A673 (cell line): Measurements from ENCODE around the gene LNPEP. TPM values are rescaled to one million over a fixed set of nuclear protein-coding genes. Genes with fewer than 3 reads are reported as not detected.
A peak's percentile ranks its signal among the peaks of the same experiment; 100 is the strongest.

Experiments
- BruUV-seq: library from RNA; stranded (reverse); fragments of 400-500 nt; replicated peaks from 2 replicates; lab custom pipeline; 2021; lab: Mats Ljungman, UMichigan
- CTCF ChIA-PET: fragments of 300-600 bp; sonication (Branson Sonifier 250); formaldehyde crosslinking; loops from one replicate; lab custom pipeline; 2022; ENCODE audit warnings: antibody characterized with exemption; lab: Charles Lee
- POLR2A ChIA-PET: fragments of 300-600 bp; sonication (Branson Sonifier 250); formaldehyde crosslinking; loops from one replicate; lab custom pipeline; 2022; ENCODE audit warnings: antibody characterized with exemption; ENCODE audit not compliant: low non-redundant PET; lab: Charles Lee
- DNase-seq: peaks from one replicate; pipeline ENCODE4 v3.0.0-alpha.2; 2015; ENCODE audit warnings: low spot score
- H3K27ac ChIP-seq: fragments of 200-600 bp; sonication (generic); 2 replicates; pipeline ENCODE4 v1.5.1; 2016; ENCODE audit warnings: mixed run types, low read depth, mild to moderate bottlenecking, mixed read lengths, antibody characterized with exemption, low read length; ENCODE audit not compliant: poor library complexity, severe bottlenecking
- H3K27me3 ChIP-seq: fragments of 200-600 bp; sonication (generic); replicated peaks from 2 replicates; pipeline ENCODE4 v1.6.1; 2017; ENCODE audit warnings: mixed run types, low read depth, mild to moderate bottlenecking, mixed read lengths, antibody characterized with exemption, low read length; ENCODE audit not compliant: insufficient read depth, poor library complexity
- H3K36me3 ChIP-seq: fragments of 200-600 bp; sonication (generic); 2 replicates; pipeline ENCODE4 v1.6.1; 2016; ENCODE audit warnings: mixed run types, mild to moderate bottlenecking, mixed read lengths, antibody characterized with exemption, low read length; ENCODE audit not compliant: insufficient read depth, poor library complexity, severe bottlenecking
- H3K4me1 ChIP-seq: fragments of 200-600 bp; sonication (generic); 2 replicates; pipeline ENCODE4 v1.6.1; 2017; ENCODE audit warnings: mixed run types, mild to moderate bottlenecking, mixed read lengths, antibody characterized with exemption, low read length; ENCODE audit not compliant: insufficient read depth, poor library complexity, severe bottlenecking
- H3K4me3 ChIP-seq: fragments of 200-600 bp; sonication (generic); 2 replicates; pipeline ENCODE4 v1.5.1; 2016; ENCODE audit warnings: low read depth, mixed run types, mild to moderate bottlenecking, mixed read lengths, low read length; ENCODE audit not compliant: poor library complexity, severe bottlenecking
- H3K9me3 ChIP-seq: fragments of 200-600 bp; sonication (generic); 2 replicates; pipeline ENCODE4 v1.6.1; 2016; ENCODE audit warnings: mixed run types, low read depth, mild to moderate bottlenecking, mixed read lengths, antibody characterized with exemption, low read length; ENCODE audit not compliant: poor library complexity, severe bottlenecking
- EZH2 ChIP-seq: fragments of 200-600 bp; sonication (generic); IDR thresholded peaks from 2 replicates; pipeline ENCODE4 v1.6.1; 2017; ENCODE audit warnings: borderline replicate concordance, low read depth, mild to moderate bottlenecking, mixed read lengths, antibody characterized with exemption, low read length; ENCODE audit not compliant: poor library complexity, severe bottlenecking
- intact Hi-C: fragments of 100-400 bp; cut with micrococcal nuclease; formaldehyde crosslinking; loops from one replicate; pipeline ENCODE4 v1.10.0; 2022; ENCODE audit not compliant: unreplicated experiment
- total RNA-seq: library from RNA; stranded (reverse); gene quantifications from 2 replicates; pipeline ENCODE4 v1.2.3, GENCODE V29; 2021
- TF ChIP-seq, protein P1 (sequence below): fragments of 300-800, 200-600 bp; sonication (generic); conservative IDR thresholded peaks from 2 replicates; pipeline ENCODE4 v1.5.1; 2017; ENCODE audit warnings: low read depth, mild to moderate bottlenecking, antibody characterized with exemption, low read length, moderate library complexity, mixed read lengths

The LNPEP gene
- total RNA-seq, 1 experiment from 2014 or later, result 10.3 TPM

DNA sequence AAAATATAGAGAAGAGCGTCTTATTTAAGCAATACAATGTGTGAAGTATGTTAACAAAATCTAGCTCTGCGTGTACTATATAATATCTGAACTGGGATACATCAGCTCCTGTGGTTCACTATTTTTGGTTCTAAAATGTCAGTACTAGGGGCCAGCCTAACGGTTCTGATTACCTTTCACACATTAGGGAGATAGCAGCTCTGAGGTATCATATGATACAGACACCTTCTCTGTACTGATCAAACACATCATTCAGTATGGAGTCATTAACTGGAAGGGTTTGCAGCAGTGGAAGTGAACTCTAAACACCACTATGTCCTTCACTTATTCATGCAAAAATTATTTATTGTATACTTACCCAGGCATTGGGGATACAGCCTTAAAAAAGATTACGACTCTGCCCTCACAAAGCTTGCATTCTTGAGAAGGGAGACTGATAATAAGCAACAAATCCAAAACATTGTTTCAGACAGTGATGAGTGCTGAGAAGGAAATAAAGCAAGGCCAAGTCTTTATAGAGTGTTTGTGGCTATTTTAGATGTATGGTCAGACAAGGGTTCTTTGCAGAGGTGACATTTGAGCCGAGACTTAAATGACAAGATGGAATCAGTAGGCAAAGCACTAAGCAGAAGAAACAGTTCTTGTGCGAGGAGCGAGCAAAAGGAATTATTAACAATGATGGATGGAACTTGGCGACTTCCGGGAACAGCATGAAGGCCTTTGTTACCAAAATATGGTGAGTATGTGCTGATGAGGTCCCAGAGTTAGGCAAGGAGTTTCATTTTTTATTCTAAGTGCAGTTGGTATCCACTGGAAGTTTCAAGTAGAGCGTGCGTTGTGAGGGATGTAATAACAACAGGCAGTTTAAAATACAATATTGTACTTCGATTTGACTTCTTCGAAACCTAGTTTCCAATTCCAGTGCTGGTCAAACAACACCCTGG is 1.8 kb upstream of the LNPEP start:
- peak overlapping the region; percentile 91 for H3K27ac ChIP-seq
- CTCF ChIA-PET, result no interaction called here
- BruUV-seq, result TSS peak; percentile 72

GRCh38 chr5:96934708-96935558 is 947 bp upstream of the LNPEP start:
- Histone ChIP-seq H3K4me1 (peaks cover 32% of the 10 kb centered on the region), H3K36me3 (no peaks in the 10 kb centered on the region), H3K27ac (peak overlapping the region; percentile 91), H3K27me3 (no peaks in the 10 kb centered on the region), H3K9me3 (no peaks in the 10 kb centered on the region), H3K4me3 (peak overlapping the region; percentile 80)
- intact Hi-C loops, result loop anchor here (5.0 kb wide), 1 partner anchor 58 kb away; the partner anchor contains the start of gene ERAP2
- POLR2A ChIA-PET, result no interaction called here
- no TSS peak for BruUV-seq
- DNase-seq, result peak; percentile 93
- CTCF ChIA-PET, result interaction anchor here (1.8 kb wide), 1 partner anchor 62 kb away, joined by 9 read pairs; no protein-coding TSS in a partner anchor
- TF ChIP-seq EZH2, result no peak
- TF ChIP-seq, protein P1, sequence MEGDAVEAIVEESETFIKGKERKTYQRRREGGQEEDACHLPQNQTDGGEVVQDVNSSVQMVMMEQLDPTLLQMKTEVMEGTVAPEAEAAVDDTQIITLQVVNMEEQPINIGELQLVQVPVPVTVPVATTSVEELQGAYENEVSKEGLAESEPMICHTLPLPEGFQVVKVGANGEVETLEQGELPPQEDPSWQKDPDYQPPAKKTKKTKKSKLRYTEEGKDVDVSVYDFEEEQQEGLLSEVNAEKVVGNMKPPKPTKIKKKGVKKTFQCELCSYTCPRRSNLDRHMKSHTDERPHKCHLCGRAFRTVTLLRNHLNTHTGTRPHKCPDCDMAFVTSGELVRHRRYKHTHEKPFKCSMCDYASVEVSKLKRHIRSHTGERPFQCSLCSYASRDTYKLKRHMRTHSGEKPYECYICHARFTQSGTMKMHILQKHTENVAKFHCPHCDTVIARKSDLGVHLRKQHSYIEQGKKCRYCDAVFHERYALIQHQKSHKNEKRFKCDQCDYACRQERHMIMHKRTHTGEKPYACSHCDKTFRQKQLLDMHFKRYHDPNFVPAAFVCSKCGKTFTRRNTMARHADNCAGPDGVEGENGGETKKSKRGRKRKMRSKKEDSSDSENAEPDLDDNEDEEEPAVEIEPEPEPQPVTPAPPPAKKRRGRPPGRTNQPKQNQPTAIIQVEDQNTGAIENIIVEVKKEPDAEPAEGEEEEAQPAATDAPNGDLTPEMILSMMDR, result no peak

More for the DNA sequence above, 1.8 kb upstream of the LNPEP start:
- intact Hi-C loops, result no loop called here
- no peaks in the 10 kb centered on the region for H3K27me3 ChIP-seq
- POLR2A ChIA-PET, result no interaction called here
- no peak for DNase-seq
- H3K4me1 ChIP-seq, result peaks cover 32% of the 10 kb centered on the region
- TF ChIP-seq EZH2, result no peak
- TF ChIP-seq, protein P1, result no peak
- H3K36me3 ChIP-seq, result no peaks in the 10 kb centered on the region
- peak overlapping the region; percentile 80 for H3K4me3 ChIP-seq
- no peaks in the 10 kb centered on the region for H3K9me3 ChIP-seq
